M059J (cell line): Measurements from ENCODE around the gene YOD1. TPM values are rescaled to one million over a fixed set of nuclear protein-coding genes. Genes with fewer than 3 reads are reported as not detected.

Experiments
- DNase-seq: peaks from one replicate; pipeline ENCODE4 v3.0.0-alpha.2; 2012; ENCODE audit warnings: low read depth
- total RNA-seq: library from RNA; depleted of rRNA; stranded (reverse); fragments of >200 nt; shearing (Covaris generic); gene quantifications from 2 replicates; pipeline ENCODE4 v1.2.3, GENCODE V29; 2014

Gene YOD1
- total RNA-seq, 1 experiment from 2014 or later, result 6.0 TPM

DNA sequence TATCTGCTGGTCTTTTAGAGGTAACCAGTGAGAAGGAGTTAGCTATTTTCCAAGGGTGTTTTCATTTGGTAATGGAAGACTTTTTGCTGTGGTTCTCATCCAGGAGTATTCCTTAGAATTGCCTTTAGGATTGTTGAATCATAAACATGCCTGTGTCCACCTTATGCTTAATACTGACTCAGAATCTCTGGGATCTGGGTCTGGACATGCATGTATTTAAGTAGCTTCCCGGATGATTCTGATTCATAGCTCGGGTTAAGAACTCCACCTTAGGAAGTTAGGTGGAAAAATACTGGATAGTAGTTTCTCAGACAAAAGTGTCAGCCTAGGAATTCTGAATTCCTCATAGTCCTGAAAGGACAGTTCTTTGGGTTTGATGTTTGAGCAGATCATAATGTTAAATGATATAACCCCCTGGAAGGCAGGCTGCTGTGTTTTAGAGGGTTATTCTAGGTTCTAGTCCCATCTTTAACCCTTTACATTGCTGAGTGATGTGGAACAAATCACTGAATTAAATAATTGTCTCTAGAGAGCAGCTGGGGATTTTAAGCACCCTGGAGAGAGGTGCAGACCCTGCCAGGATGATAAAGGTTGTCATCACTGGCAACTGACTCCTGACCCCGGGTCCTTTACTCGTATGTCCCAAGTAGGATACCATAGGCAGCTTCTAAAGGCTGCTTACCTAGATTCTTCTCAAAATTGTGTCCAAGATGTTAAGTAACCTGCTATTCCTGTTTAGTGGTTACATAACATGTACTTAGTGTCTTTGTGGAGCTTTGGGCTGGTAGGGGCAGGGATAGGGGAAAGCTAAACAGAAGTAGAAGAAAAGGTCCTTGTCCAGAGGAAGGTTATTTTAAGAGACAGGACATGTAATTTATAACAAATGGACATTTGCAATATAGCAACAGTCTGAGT lies 23.2 kb upstream of the YOD1 start:
- peak; percentile 56 for DNase-seq

DNA sequence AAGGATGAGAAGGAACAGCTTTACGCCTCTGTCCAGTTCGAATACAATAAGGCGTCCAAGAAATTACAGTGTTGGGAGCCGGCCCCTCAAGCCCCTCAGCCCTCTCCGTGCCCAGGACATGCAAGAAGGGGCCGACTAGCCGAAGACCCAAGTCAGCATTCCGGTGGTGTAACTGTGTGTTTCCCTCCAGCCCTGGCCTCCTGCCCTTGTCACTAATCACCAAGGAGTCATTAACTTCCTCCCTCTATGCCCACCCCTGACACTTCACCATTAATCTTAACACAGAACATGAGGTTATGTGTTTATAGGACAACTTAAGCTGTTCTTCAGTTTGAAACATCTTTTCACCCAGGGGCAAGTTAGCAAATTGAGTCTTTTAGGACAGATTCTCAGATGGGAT lies 21.2 kb upstream of the YOD1 start:
- DNase-seq, result no peak

DNA sequence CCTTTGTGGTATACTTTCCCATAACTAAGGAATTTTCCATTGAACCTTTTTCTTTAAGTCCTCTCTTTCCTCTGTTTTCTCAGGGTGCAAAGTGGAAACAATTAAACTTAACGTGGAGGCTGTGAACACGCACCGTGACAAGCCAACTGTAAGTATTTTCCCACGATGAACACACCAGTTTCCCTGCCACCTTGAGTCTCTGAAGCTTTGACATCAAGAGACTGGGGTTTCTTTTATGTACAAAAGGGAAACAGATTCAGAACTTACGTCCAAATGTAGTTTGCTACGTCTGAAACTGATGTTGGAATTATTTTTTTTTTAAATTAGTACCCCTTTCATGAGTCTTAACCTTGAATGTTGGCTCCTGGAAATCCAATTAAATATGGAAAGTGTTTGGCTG lies 20.4 kb upstream of the YOD1 start:
- DNase-seq, result no peak

DNA sequence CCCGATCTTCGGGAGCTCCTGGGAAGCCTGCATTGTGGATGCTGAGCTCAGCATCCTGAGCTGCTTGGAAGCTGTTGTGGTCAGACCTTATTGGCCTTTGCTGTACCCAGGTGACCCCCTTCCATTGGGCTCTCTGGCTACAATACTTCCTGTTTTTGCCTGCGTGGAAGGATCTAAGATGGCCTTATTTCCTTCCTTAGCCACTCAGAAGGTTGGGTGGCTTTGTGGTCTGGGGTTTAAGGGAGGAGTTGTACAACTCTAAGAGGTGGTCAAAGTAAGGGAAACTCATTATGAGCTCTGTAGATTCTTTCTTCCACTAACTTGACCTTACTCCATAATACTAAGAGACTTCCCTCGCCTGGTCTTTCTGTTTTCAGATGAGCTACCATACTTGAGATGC lies 19.8 kb upstream of the YOD1 start:
- no peak for DNase-seq

DNA sequence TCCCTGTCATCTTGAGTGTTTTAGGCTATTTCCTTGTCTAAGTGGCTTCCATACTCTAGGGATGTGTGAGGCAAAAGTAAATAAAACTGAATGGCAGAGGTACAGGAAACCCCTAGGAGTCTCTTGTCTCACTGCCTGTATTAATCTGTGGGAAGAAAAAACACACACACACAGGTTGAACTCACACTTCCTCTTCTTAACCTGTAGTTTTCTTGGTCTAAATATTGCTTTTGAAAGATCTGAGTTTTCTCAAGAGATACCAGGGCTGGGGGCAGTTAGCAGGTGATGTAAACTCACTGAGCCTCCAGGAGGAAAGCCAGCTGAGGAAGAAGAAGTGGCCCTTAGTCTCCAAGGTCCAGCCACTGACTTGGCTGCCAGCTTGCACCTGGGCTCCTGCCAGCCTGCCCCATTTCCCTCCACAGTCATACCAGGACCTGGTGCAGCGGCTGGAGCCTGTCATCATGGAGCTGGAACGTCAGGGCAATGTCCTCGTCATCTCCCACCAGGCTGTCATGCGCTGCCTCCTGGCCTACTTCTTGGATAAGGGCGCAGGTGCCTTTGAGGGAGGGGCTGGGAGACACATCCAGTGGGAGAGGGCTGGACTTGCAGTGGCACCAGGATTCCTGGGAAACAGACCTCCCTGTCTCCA lies 19.0 kb upstream of the YOD1 start:
- no peak for DNase-seq

DNA sequence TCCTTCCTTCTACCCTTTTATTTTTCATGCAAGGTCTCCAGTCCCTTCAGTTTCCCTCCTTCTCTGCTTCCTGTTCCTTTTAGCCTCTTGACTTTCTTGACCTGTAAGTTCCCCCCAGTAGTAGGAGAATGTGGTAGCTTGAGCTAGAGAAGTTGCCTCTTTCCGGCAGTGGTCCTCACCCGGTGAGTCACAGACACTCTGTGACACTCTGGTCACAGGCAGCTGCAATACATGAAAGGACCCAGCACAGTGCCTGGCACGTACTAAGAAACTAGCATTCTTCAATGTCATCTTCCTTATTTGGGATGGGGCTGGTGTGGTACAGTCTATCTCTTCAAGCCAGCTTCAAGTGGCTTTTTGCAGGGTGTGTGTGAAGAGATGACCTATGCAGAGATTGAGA lies 18.1 kb upstream of the YOD1 start:
- no peak for DNase-seq

DNA sequence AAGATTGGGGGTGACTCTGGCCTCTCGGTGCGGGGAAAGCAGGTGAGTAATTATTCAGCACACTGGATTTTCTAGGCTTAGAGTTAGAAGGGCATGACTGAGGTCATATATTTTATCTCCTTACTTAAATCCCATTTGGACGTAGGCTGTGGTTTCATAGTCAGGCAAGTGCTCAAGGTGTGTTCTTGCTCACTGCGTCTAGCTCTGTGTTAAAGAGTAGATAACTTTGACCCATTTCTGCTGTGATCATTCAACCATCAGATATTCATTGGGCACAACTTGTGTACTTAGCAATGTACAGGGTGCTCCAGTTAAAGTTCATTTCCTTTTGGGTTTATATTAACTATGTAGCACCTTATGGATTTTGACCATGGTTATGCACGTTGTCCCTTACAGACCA lies 16.7 kb upstream of the YOD1 start:
- DNase-seq, result no peak

DNA sequence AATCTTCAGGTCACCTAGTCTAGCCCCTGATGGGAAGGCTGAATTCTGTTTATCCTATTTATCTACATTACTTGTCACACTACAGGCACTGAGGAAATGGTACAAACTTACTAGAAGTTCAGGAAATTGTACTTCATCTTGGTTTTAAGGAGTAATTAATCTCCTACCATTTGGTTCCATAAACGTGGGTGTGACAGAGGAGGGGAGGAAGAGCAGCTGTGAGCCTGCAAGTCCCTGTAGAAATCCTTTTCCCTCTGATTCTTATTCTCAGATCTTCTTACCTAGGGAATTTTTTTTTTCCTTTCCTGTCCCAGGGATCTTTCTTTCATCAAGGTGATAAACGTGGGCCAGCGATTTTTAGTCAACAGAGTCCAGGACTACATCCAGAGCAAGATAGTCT lies 16.2 kb upstream of the YOD1 start:
- DNase-seq, result no peak

DNA sequence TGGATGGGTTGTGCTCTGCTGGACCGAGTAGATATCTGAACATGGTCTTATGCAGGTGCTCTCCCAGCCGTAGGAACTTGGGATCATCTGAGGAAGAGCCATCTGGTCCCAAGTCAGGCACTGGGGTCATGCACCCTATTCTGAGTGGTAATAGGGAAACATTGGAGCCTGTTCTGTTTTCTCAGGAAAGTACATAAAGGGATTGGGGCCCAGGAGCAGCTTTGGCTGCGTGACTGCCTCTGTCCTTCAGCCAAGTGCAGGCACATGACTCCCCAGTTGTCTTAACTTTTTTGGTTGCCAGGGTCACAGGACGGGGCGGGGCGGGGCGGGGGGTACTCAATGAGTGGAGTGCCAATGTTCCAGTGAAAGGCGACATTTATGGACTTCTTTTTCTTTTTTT lies 13.6 kb upstream of the YOD1 start:
- no peak for DNase-seq

DNA sequence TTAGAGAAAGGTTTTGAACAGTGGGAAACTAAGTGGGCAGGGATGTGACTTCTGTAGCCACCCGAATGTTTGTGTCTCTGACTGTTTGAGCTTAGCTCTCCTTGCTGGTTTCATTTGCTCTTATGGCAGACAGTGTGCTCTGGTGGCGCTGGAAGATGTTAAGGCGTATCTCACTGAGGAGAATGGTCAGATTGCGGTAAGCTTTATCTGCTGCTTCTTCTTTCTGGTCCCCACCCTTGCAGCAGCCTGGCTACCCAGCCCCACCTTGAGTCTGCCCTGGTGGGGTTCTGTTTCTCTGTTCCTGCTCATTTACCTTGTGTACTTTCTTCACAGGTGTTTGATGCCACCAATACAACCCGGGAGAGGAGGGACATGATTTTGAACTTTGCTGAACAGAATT lies 12.0 kb upstream of the YOD1 start:
- no peak for DNase-seq

DNA sequence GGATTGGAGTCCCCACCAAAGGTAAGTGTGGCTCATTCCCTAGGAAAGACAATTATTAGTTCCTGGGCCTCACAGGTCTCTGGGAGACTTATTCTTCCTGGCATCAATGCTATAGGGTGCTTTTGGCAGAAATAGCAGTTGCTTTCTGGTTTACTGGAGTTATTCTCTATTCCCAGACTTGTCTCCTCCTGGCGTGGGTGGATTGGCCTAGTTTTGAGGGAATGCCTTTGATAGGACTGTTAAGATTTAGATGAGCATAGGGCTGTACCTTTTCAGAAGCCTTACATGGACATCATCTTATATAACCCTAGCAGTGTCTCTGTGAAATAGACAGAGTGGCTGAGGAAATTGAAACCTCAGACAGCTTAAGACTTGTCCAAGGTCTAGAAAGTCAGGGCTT lies 11.1 kb upstream of the YOD1 start:
- DNase-seq, result no peak

DNA sequence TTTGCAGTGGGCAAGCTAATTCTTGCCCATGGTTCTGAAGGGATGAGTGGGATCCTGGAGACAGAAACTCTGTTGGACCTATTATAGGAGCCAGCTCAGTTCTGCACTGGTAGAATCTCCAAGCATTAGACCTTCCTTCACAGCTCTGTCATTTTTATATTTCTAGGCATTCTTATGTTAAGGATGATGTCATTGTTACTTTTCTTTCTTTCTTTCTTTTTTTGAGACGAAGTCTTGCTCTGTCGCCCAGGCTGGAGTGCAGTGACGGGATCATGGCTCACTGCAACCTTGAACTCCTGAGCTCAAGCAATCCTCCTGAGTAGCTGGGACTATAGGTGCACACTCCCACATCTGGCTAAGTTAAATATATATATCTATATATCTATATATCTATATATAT lies 9.6 kb upstream of the YOD1 start:
- DNase-seq, result no peak

DNA sequence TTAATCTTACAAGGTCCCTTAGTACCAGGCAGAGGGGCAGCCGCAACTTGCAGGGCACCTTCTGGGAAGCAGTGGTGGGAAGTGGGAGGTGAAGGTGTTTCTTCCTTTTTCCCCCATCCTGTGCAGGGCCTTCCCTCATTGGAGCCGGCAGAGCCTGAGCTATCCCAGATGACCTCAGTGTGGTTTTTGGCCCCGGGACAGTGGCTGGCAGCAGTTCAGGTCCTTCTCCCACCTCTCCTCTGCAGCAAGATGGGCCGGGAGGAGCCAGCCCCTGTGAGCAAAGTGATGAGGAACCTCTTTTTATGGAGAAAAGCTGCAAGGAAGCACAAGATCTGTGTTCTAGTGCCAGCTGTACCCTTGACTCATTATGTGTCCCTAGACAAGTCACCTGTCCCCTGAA lies 8.9 kb upstream of the YOD1 start:
- no peak for DNase-seq

DNA sequence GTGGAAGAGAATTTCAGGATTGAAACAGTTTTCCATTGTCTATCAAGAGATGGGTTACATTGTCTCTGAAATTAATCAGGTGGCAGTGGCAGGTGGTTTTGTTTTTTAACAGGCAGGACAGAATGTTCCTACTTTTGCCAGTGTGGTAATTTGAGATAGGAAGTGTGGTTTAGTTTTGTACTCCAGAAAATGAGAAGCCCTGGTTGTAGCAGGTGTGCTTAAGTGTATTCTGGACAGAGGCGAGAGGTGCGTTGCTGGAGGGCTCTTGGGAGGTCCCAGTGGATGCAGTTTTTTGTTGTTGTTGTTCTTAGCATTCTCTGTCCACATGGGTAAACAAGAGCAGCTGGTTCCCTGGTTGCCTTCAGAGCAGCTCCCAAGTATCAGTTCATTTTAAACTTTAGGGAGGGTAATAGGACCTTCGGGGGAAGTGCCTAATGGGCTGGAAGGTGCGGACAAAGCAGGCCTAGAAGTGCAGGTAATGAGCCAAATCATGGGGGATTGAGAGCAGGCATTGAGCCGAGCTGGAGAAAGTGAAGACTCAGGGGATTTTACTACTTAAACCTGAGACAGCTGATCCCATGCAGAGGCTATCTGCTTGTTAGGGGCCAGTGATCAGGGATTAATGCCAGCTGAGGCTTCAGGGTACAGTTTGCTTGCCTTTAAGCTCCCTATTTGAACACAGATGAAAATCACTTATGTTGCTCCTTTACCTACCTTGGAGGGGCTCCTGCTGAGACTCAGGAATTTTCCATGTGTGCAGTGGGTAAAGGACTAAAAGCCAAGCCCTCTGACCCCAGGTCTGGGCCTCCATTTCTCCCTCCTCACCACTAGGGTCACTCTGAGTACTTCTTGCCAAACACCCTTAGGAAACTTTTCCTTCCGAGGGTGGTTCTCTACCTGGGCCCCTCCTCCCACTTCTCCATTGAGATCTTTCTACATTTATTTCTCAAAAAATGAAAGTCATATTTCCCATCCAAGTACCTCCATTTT lies 8.2 kb upstream of the YOD1 start:
- no peak for DNase-seq

DNA sequence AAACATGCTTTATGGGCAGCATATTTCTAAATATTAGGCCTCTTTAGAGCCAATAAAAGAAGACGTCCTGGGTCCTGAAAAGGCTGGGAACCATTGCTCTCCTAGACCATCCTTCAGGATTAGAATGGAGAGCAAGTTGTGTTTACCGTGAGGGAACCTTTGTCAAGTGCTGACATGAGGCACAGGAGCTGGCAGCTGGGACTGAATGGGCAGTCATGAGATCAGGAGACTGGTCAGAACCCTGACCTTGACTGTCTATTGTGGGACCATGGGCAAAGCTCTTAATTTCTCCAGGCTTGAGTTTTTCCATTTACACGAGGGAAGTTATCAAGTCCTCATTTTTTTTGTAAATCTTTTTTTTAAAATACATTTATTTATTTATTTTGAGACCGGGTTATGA lies 7.2 kb upstream of the YOD1 start:
- DNase-seq, result no peak

DNA sequence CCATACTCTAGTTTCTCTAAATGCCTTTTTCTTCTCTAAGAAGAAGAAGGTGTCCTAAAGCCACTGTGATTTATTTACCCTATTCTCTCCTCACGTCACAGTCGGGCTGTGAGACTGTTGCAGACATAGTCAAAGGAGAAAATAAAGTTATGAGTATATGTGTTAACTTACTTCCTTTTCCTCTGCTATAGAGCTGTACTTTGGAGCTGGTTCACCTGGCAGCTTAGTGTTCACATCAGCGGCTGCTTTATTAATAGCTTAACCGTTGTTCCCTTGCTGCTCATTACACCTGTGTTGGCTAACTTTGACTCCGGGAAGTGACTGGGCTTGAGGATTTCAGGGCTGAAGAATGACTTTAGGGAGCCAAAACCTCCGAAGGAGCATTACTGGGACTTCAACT lies 5.7 kb upstream of the YOD1 start:
- no peak for DNase-seq

DNA sequence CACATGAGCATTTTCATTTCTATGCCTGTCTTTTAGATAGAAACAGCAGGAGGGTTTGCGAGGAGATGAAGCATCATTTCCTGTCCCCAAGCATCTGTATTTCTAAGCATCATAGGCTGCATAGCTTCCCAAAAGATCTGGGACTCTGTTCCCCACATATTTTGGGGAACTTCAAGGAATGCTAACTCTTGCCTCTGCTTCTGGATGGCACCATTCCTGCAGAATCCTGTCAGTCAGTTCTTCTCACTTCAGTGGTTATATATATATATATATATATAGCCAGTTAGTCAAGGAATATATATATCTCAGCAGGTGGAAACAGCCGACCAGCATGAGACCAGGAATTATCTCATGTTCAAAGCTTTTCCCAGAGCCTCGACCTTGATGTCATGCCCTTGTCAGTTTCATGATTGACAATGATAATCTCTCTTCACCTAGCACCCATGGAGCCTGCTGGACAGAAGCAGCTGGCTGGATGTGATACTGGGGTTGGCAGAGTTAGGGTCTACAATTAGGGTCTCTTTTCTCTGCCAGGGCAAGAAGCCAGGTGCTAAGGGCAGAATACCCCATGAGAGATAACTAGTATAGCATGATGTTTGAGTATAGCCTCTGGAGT lies 4.5 kb upstream of the YOD1 start:
- DNase-seq, result no peak

DNA sequence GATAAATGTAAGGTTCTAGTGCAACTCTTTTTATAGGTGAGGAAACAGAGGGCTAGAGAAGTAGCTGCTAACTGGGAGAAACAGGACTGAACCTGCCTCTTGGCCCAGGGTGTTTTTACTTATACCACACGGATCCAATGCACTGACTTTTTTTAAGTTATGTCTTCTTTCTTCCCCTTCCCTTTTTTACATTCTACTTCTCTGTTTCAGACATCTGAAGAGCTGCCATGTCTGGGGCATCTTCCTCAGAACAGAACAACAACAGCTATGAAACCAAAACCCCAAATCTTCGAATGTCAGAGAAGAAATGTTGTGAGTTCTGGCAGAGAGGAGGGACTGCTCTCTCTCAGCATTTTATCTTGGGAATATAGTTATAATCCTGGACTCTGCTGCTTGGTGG lies 3.5 kb upstream of the YOD1 start:
- DNase-seq, result no peak

DNA sequence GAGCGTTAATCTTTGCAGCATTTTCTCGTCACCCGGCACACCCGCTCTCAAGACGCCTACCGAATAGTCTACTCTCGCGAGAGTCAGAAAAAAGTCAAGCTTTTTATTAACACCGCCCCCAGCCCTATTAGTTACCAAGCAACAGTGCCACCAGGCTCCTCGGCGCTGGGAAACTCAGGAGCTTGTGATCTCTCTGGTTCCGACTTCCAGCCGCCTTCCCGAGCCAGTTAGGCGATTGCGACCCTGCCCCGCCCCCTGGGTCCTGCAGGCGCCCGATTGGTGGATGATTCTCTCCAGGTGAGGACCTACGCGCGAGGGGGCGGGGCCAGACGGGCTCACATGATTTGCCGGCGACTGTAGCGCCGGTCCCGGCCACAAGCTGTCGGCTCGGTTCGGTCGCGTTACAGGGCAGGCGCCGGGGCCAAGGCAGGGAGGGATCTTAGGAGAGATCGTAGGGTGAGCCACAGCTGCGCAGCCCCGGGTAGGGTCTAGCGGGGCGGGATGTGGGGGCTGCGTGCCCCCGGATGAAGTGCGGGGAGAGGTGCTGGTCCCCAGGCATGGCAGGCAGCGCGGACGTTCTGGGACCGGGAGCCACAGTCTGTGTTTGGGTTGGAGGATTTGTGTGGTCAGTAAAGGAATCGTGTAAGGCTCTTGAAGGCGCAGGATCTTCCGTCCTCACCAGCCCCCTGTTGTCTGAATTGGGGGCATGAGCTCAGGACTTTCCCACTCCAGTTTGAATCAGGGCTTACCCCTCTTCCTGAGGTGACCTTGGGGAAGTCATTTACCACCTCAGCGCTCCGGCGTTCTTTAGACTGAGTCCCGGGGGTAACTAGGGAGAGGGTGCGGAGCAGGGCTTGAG lies 2.1 kb upstream of the YOD1 start, which contains the start of gene PFKFB2:
Gene PFKFB2, plus strand, starts transcription at position 365 of the 859 bp plus-strand sequence. CDS start 1,443 bp downstream, outside the sequence.
- DNase-seq, result peak; percentile 99

DNA sequence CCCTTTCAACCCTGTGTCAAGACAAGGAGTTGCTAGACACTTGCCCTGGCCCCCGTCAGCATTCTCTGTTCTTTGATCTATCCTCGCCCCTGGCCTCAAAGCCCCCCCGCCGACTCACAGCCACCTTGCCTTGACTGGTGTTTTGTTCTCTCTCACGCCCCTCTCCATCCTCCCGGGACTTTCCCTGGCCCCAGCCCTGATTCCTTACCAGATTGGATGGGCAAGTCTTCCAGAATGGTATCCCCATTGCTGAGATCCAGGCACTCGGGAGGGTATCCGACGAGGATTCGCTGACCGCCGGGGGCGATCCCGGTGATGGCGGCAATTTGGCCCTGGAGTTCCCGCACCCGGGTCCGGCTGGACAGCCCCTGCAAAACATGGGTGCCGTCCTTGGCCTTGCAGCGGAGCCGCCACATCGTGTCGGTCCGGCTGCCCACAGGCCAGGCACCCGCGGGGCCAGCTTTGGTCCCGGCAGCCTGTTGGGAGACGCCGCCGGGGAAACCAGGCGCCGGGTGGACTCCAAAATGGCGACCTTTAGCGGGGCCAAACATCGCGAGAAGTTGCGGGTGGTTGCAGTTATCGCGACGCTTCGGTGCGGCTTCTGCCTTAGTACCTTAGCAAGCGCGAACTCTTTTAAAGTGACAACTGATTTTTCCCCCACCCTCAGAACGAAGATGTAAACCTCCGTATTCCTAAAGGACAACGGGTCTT lies 373 bp downstream of the YOD1 start:
- peak; percentile 94 for DNase-seq
